Measurements from ENCODE around the gene PSD.
"Not testable (repeated sequence)": the region's sequence is repeated elsewhere in the genome, so short reads cannot be mapped to it uniquely, and the experiment has no call there.

PSD gene

DNA sequence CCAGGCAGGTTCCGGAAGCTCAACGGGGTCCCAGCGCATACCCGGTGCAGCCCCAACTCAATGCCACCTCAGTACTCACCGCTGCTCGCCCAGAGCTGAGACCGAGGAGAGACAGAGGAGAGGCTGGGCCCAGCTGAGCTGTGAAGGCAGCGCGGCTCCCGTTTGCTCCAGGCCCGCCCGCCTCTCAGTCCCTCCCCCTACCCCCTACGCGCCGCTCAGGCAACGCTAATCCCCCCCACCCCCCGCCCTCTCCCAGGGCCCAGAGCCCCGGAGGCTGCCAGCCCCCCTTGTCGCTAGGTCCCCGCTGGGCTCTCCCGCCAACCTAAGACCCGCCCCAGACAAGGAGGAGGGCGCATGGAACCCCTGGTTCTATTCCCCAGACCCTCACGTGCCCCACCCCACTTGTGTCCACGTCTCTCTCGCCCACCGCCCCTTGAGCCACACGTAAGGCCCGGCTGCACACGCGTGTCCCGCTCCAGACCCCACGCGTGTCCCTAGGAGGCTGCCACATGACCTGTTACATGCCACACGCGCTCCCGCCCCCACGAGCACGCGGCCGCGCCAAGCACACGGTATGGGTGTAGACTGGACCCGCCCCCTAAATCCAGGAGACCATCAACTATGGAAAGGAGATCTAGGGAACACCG is at the start of gene PSD:
Gene PSD (minus strand): TSS at position 164 of the 647 bp plus-strand sequence. CDS start 1,747 bp downstream, outside the sequence.
- DNase-seq (ENCODE audit: low read depth), result no peak

DNA sequence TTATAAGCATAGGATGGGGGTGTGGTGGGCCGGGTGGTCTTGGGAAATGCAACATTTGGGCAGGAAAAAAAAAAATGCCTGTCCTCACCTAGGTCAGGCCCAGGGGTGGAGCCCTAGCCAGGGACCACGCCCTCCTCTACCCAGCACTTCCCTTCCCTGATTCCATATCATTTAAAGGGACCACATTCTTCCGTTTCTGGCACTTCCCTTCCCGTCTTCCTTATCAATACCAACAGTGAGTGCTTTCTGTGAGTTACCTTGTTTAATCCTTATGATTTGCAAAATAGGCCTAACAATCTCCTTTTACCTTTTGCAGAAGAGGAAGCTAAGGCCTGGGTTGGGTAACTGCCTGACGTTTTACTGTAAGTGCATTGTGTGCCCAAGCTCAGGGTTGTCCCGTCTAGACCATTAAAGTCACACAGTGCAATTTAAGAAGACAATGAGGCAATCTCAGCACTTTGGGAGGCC is 49.4 kb upstream of the PSD start:
- DNase-seq (ENCODE audit: low read depth), result no peak

DNA sequence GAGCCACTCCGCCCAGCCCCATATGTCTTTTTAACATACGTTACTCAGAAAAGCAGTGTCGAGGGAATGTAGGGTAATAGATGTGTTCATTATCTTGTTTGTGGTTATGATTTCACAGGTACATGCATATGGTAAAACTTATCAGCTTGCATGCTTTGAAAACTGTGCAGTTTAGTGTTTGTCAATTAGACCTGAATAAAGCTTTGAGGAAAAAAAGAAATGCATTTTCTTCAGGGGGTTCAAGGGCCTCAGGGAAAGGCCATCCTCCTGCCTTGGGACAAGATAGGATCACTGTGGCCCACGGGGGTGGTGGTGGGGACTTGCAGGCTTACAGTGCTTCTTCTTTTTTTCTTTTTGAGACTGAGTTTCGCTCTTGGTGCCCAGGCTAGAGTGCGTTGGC is 48.7 kb upstream of the PSD start:
- DNase-seq (ENCODE audit: low read depth), result no peak

DNA sequence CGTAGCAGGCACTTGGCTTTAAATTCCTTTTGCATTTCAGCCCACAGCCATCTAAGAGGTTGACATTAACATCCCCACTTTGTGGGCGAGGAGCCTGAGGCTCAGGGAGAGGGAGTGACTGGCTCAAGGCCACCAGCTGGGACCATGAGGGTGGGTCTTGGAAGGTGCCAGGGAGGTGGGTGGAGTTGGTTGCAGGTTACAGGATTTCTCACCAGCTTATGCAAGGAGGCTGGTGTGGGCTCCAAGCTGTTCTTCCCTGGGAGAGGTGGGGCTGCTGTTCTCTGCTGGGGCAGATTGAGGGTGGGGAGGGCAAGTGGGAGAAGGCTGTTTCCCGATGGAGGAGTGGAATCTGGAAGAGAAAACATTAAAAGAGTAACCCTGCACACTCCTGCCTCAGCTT is 46.9 kb upstream of the PSD start:
- no peak for DNase-seq (ENCODE audit: low read depth)

DNA sequence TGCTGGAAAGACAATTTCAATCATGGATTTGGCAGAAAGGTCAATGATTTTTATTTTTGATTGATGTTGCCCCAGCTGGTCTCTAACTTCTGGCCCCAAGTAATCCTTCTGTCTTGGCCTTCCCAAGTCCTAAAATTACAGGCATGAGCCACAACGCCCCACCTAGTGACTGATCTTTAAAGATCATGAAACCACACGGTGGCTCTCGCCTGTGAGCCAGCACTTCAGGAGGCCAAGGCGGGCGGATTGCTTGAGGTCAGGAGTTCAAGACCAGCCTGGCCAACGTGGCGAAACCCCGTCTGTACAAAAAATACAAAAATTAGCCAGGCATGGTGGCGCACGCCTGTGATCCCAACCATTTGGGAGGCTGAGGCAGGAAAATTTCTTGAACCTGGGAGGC is 45.4 kb upstream of the PSD start:
- DNase-seq (ENCODE audit: low read depth), result no peak

DNA sequence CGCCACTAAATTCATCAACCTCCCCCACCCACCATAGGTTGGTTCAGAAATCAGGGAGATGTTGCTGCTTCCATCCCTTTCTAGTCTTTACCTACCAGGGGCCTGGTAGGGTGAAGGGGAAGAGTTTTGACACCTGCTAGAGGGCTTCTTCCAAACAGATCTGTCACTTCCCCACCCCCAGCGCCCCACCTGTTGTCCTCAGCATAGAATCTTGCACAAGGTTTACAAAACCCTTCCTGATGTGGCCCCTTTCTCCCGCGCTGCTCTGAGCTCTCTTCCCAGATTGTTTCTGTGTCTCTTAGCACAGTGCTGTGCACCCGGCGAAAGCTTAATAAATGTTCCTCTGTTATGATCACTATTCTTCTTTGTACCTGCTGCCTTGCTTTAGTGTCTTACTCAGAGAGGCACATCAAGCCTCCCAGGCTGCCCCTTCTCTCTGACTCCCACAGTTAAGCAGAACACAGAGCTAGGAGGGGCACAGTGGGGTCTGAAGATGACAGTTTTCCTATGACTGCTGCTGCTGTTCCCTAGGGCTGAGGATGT is 44.0 kb upstream of the PSD start:
- DNase-seq (ENCODE audit: low read depth), result no peak

DNA sequence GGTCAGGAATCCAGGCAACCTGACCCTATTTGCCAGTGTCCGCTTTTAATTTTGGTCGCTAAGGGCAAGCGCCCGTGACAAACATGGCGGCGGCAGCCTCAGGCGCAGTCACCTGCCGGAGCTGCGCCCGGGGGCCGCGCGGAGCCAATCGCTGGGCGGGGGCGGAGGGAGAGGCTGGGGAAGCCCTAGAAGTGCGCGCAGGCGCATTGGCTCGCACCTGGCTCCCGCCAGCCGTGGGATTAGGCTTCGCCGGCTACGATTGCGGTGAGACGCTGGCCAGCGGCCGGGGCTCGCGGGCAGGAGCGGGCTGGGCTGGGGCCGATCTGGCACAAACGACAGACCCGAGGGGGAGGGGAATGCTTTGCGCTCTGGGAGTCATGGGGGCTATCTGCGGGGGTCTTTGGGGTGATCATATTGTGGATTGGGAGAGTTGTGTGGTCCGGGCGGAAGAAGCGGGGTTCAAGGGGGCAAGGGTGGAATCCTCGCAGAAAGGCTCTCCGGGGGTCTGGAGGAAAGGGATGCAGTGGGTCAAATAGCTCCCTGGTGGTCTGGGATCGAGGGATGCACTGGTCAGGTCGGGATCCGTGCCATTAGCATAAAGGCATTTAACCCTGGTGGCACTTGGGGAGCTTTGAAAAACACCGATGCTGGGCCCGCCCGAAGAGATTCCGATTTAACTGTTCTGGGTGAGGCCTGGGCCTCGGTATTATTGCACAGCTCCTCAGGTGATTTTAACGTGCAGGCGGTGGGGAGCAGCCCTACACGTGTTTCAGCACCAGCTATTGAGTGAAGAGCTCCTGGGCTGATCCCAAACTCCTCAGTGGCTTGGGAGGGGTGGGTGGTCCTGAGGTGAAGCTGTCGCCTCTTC is 42.8 kb upstream of the PSD start:
- peak; percentile 93 for DNase-seq (ENCODE audit: low read depth)

DNA sequence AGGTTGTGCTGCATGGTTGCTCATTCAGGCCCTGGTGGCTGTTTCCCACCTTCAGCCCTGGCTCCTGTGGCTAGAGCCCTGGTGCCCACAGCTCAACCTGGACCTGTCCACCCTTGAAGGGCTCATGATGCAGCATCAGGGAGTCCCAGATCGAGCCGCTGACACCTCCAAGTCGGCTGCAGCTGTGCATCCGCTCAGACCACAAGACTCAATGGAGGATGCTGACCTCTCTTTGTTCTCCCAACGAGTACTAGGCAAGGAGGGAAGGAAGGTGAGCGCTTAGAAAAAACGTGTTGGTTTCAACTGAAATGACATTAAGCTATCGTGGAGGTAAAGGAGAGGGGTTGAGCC is 42.2 kb upstream of the PSD start:
- DNase-seq (ENCODE audit: low read depth), result no peak

DNA sequence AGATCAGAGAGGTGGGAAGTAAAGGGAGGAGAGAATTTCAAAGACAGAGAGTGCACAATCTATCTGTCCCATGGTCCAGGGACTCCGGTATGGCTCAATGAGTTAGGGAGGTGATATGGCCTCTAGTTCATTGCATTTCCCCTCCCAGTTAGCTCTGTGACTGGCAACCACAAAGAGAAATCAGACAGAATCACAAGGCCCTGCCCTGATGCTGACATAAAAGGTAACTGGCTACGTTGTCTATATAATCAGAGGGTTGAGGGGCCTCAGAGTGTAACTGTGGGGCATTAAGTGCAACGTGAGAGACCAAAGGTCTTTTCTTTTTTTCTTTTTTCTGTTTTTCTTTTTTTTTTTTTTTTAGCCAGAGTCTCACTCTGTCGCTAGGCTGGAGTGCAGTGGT is 40.1 kb upstream of the PSD start:
- DNase-seq (ENCODE audit: low read depth), result no peak

DNA sequence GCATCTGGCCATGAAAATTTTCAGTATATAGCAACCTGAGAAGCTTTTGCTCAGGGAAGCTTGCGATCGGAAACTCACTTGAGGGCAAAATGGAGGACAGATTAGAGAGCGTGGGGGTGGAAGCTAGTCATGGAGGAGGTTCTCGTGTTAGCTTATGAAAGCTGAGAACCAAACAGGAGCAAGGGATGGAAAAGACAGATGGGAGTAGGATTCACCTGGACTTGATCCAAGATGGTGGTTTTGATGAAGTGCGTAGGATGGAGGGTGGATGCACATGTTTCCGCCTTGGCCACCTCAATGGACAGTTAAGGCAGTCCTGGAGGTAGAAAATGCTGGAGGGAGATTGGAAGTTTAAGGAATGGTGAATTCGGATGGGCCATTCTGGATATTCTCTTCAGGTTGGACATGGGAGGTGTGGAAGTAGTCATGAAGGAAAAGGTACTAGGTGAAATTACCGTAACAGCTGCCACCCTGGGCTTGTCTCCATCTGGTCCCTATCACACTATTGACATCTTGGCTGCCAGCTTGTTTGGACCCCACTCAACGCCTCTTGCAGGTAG is 39.1 kb upstream of the PSD start:
- no peak for DNase-seq (ENCODE audit: low read depth)

DNA sequence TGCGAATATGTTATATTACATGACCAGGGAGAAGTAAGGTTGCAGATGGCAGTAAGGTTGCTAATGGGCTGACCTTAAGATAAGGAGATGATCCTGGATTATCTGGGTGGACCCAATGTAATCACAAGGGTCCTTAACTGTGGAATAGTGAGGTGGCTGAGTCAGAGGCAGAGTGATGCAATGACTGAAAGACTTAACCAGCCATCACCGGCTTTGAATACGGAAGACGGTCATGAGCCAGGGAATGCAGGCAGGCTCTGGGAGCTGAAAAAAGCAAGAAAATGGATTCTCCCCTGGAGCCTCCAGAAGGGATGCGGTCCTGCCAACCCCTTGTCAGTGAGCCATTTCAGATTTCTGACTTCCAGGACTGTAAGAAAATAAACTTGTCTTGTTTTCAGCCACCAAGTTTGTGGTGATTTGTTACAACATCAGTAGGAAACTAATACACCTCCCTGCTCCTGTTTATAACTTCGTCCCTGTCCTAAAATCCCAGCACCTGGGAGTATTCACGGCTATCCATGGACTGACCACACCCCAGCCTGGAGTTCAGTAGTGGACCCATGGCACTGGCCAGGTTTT is 37.4 kb upstream of the PSD start:
- DNase-seq (ENCODE audit: low read depth), result no peak

DNA sequence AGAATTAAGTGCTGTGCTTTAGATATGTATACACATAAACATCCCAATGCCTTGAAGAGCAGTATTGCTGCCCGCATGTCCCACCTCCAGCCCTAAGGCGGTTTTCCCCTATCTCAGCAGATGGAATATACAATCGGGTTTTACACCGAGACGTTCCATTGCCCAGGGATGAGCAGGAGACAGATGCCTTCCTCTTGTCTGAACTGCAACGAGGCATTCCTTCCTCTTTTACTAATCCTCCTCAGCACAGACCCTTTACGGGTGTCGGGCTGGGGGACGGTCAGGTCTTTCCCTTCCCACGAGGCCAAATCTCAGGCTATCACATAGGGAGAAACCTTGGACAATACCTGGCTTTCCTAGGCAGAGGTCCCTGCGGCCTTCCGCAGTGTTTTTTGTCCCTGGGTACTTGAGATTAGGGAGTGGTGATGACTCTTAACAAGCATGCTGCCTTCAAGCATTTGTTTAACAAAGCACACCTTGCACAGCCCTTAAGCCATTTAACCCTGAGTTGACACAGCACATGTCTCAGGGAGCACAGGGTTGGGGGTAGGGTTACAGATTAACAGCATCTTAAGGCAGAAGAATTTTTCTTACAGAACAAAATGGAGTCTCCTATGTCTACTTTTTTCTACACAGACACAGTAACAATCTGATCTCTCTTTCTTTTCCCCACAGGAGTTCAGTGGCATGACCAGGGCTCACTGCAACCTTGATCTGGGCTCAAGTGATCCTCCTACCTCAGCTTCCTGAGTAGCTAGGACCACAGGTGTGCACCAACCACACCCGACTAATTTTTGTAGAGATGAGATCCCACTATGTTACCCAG is 36.3 kb upstream of the PSD start:
- DNase-seq (ENCODE audit: low read depth), result not testable (repeated sequence)

DNA sequence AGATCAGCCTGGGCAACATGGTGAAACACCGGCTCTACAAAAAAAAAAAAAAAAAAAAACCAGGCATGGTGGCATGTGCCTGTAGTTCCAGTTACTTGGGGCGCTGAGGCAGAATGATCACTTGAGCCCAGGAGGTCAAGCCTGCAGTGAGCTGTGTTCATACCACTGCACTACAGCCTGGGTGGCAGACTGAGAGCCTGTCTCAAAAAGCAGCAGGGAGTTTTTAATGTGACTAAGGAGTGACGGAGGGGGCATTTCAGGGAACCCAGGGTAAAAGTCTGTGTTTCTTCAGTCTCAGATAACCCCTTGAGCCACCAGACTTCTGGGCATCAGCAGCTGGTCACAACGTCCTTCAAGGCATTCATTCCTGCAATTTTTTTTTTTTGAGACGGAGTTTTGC is 34.9 kb upstream of the PSD start:
- DNase-seq (ENCODE audit: low read depth), result no peak

DNA sequence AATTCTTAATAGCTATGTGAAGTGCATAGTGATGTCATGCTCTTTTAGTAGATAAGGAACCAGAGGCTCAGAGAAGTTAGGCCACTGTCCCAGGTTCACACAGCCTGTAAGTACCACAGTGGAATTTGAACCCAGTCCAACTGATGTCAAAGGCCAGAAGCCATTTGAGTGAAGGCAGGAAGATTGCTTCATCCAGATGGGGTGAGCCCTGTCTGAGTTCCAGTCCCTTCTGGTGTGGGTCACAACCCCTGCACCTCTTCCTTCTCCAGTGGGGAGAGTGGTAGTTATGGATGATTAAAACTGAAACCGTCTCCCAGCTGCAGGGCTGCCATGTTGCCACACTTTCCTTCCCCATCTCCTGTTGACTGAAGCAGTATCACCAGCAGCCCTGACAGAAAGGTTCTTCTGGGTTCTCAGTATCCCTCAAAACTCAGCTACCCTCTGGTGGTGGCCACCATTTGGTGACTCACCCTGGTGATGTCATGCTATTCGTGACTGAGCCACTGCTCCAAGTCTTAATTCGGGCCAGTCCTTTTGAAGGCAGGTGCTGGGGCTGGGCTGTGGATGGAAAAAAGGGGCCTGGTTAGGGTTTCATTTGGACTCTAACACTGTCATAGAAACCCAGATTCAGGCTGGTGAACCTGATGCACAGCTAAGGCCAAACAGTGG is 34.2 kb upstream of the PSD start:
- DNase-seq (ENCODE audit: low read depth), result peak; percentile 11

DNA sequence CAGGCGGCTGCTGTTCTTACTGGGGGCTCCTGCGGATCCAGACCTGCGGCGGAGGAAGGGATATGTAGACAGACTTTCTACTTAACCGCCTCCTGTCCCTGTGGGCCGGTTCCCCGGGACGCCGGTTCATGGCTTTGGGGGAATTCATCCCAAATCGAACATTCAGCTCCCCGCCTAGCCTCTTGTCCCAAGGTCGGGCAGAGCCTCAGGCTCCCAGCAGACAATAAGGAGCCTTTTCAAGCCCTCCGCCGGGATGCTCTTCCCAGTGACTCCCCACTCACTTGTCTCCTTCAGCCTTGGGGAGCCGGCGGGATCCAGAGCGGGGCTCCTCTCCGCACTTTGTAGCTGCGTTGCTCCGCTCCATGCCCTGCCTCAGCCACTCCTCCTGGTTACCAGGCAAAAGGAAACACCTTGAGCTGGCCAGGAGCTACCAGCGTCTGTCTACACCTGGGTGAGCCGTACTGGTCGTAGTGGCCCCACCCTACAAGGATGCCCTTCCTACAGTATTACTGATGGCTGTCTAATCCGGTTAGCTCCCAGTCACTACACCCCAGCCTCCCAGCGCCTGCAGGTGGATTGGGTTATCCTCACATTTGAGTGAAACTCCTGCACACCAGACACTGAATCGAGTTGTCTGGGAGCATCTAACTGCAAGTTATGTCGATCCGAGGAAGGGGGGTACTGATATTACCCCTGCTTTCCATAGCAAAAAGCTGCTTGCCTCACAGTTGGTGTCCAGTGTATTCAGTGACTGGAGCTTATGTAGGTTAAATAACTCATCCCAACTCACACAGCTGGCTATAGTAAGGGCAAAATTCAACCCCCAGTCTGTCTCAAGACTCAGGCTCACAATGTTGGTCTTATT is 32.8 kb upstream of the PSD start, which contains the start of gene C10orf95:
Gene C10orf95 (minus strand): TSS at position 439 of the 865 bp plus-strand sequence. CDS start 450 bp downstream, outside the sequence.
- DNase-seq (ENCODE audit: low read depth), result no peak

DNA sequence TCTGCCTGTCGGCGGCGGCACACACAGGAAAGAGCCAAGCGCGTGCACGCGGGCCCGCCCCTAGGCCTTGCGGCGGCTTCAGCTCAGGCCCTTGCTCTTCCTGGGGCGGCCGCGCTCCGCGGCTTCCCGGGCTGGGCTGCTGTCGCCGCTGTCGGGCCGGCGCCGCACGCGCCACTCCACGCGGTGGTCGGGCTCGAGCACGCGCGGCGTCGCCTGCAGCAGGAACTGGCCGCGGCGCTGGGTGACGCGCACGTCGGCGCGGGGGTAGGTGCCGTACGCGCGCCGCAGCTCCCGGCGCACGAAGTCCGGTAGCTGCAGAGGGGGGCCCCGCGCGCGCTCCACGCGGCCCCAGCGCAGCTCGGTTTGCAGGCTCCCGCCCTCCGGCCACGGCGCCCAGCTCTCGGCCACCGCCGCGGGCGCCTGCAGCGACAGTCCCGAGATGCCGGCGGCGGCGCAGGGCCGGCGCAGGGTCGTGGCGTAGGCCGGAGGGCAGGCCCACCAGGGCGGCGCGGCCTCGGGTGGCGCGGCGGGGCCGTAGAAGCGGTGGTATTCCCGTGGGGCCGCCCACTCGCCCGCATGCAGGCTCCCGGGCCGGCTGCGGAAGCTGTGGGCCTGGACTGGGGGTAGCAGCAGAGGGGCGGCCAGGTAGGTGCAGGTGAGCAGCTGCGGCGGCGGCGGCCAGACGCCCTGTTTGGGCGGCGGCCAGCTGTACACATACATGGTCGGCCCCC is 32.0 kb upstream of the PSD start:
- peak; percentile 77 for DNase-seq (ENCODE audit: low read depth)

DNA sequence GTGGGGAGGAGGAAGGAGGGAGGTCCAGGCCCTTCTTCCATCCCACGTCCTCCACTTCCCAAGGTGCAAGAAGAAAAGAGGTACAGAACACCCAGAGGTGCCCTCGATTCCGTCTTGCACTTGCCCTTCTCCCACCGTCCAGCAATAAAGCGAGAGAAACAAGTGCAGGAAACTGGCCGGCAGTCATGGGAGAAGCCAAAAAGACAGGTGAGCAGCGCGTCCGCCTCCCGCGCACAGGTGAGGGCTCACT is 31.5 kb upstream of the PSD start:
- DNase-seq (ENCODE audit: low read depth), result no peak

DNA sequence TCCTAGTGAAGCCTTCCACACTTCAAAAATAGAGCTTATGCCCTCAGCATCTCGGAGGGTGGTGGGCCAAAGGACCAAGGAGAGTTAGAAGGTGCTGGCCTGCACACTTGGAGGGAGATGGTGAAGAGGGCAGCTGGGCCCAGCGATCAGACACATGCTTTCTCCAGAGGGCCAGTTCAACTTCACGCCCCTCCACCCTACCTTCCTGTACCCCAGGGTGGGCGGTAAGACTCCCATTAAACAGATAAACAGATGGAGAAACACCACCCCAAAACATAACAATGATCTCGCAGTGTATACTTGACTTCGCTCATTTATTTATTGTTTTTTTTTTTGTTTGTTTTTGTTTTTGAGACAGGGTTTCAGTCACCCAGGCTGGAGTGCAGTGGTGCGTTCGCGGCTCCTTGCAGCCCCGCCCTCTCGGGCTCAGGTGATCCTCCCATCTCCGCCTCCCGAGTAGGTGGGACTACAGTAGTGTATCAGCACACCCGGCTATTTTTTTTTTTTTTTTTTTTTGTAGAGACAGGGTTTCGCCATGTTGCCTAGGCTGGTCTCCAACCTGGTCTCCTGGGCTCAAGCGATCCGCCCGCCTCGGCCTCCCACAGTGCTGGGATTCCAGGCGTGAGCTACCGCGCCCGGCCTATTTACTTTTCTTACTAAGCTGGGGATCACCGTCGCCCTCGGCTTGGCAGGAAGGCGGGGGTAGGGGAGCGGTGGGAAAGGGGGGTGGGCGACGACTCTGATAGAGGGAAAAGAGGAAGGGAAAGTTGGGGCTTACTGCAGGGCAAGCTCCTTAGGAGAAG is 30.9 kb upstream of the PSD start:
- peak; percentile 76 for DNase-seq (ENCODE audit: low read depth)

DNA sequence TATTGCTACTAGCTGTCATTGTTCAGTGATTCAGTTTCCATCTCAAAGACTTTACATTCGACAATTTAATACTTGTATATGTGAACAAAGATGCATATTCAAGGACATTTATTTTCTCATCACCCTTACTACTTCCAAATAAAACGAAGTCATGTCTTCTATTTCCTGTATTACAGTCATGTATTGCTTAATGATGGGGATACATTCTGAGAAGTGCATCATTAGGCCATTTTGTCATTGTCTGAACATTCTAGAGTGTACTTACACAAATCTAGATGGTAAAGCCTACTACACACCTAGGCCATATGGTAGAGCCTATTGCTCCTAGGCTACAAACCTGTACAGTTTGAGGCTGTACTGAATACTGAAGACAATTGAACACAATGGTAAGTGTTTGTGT is 26.3 kb upstream of the PSD start:
- no peak for DNase-seq (ENCODE audit: low read depth)

Data from activated T-cell treated with anti-CD3 and anti-CD28 coated beads for 1 hour (primary cell).